Astrocyte (in vitro differentiated cells and primary cell): ENCODE measurements around the gene PARP2.

Experiments
- CTCF ChIP-seq: IDR thresholded peaks from 2 replicates; pipeline ENCODE4 v1.5.1; 2011; ENCODE audit warnings: low read depth, mild to moderate bottlenecking, inconsistent platforms, low read length, moderate library complexity; ENCODE audit not compliant: insufficient read depth
- EZH2 ChIP-seq: IDR thresholded peaks from 2 replicates; pipeline ENCODE4 v1.6.1; 2012; ENCODE audit warnings: mild to moderate bottlenecking, low read length, inconsistent platforms; ENCODE audit not compliant: insufficient read depth

DNA sequence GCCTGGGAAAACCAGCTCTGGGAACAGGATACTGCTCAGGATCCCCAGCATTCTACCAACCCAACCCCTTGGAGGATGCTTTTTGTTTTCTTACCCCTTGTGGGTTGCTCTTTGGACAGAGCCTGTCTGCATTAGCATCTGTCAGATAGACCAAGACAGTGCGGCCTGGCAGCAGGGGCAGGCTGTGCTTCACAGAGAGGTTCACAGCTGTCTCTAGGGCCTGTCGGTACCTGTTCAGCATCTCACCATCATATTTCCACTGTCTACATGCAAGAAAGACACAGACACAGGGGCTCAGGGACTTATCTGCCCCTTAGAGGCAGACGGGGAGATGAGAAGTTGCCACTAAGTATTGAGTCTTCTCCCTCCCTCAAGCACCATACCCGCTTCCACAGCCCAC, 48.1 kb downstream of the PARP2 start:
- no peak for TF ChIP-seq CTCF
- TF ChIP-seq EZH2, result no peak
